OCI-M2 (cell line): Measurements from ENCODE around the gene RAB24.
"Not testable (repeated sequence)": the region's sequence is repeated elsewhere in the genome, so short reads cannot be mapped to it uniquely, and the experiment has no call there.

Source experiments
- DNase-seq: peaks from one replicate; lab custom pipeline; 2025; ENCODE audit not compliant: unreplicated experiment; lab: John Stamatoyannopoulos, UW

RAB24 gene

GRCh38 chr5:177303121-177303924, at the start of gene RAB24, which contains the start of gene PRELID1:
Gene RAB24 (minus strand): TSS chr5:177303719. CDS start chr5:177303288, 431 bp downstream.
Gene PRELID1 (plus strand): TSS chr5:177303799. CDS start chr5:177303986, 187 bp downstream.
- DNase-seq, result peak; percentile 10

GRCh38 chr5:177353093-177353492, 49.6 kb upstream of the RAB24 start:
- DNase-seq, result no peak

- DNase-seq, result peak; percentile 10
Measured at GRCh38 chr5:177351392-177352329, 48.1 kb upstream of the RAB24 start, which contains the start of gene LMAN2. Gene LMAN2 (minus strand): TSS chr5:177351668. CDS start chr5:177351647, 21 bp downstream.

GRCh38 chr5:177350776-177351391, 47.4 kb upstream of the RAB24 start:
- no peak for DNase-seq

- no peak for DNase-seq
Measured at GRCh38 chr5:177349762-177350161, 46.2 kb upstream of the RAB24 start.

- no peak for DNase-seq
Measured at GRCh38 chr5:177349362-177349647, 45.8 kb upstream of the RAB24 start.

- DNase-seq, result no peak
Measured at GRCh38 chr5:177347699-177348098, 44.2 kb upstream of the RAB24 start.

- DNase-seq, result no peak
Measured at GRCh38 chr5:177346820-177347219, 43.3 kb upstream of the RAB24 start.

- DNase-seq, result no peak
Measured at GRCh38 chr5:177344891-177345290, 41.4 kb upstream of the RAB24 start.

- DNase-seq, result no peak
Measured at GRCh38 chr5:177343777-177344176, 40.3 kb upstream of the RAB24 start.

- not testable (repeated sequence) for DNase-seq
Measured at GRCh38 chr5:177343000-177343399, 39.5 kb upstream of the RAB24 start.

- DNase-seq, result no peak
Measured at GRCh38 chr5:177339107-177339638, 35.7 kb upstream of the RAB24 start.

- no peak for DNase-seq
Measured at GRCh38 chr5:177338251-177339106, 35.0 kb upstream of the RAB24 start.

GRCh38 chr5:177336603-177337494, 33.3 kb upstream of the RAB24 start:
- no peak for DNase-seq

- no peak for DNase-seq
Measured at GRCh38 chr5:177336112-177336511, 32.6 kb upstream of the RAB24 start.

GRCh38 chr5:177335701-177336065, 32.2 kb upstream of the RAB24 start:
- no peak for DNase-seq

GRCh38 chr5:177334781-177335700, 31.5 kb upstream of the RAB24 start:
- no peak for DNase-seq

GRCh38 chr5:177334155-177334551, 30.6 kb upstream of the RAB24 start:
- no peak for DNase-seq
